Measurements from ENCODE around the gene THUMPD3. TPM values are rescaled to one million over a fixed set of nuclear protein-coding genes. Genes with fewer than 3 reads are reported as not detected.
A peak's percentile ranks its signal among the peaks of the same experiment; 100 is the strongest.

The THUMPD3 gene, protein sequence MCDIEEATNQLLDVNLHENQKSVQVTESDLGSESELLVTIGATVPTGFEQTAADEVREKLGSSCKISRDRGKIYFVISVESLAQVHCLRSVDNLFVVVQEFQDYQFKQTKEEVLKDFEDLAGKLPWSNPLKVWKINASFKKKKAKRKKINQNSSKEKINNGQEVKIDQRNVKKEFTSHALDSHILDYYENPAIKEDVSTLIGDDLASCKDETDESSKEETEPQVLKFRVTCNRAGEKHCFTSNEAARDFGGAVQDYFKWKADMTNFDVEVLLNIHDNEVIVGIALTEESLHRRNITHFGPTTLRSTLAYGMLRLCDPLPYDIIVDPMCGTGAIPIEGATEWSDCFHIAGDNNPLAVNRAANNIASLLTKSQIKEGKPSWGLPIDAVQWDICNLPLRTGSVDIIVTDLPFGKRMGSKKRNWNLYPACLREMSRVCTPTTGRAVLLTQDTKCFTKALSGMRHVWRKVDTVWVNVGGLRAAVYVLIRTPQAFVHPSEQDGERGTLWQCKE
- total RNA-seq: 56.5 and 57.7 TPM in 2 replicates

DNA sequence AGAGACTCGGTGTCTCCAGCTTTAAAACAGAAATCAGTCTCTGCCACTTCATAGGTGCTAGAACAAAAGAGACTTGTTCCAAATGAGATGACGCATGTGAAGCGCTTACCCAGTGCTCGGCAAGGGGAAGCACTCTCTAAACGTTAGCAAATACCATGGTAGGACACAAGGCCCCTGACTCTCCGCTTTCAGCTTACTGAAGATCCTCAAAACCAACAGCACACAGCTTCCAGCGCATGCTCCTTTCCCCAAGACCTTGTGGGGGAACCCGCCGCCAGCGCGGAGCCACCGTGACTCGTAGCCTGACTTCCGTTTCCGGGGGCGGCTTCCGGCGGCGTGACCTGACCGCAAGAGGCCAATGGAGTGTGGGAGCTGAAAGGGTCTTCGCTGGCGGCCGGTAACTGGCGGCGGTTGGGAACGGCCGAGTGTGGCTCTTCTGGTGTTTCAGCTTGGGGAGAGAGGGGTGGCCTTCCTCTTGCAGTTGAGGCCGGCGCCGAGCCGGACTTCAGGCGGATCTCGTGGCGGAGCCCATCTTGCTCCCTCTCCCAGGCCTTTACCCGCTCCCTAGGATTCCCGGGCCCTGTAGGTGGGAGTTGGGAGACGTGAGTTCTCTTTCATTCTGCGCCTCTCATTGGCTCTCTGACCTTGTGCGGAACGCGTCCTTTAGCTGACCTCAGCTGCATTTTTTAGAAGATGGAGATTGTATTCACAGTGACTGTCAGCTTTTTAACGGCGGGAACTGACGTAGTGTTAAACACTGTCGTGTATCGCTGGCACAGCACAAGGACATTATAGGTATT is at the start of gene THUMPD3:
Gene THUMPD3 (plus strand): TSS at position 324 of the 800 bp plus-strand sequence. CDS start 2,015 bp downstream, outside the sequence.
- H3K27me3 Mint-ChIP-seq (ENCODE audit: low read depth): no peaks in the 10 kb centered on the region
- peaks cover 35% of the 10 kb centered on the region for H3K36me3 Mint-ChIP-seq (ENCODE audit: low read depth)
- H3K9me3 Mint-ChIP-seq: no peaks in the 10 kb centered on the region
- peak within 1 kb of the TSS; percentile 99 for H3K27ac Mint-ChIP-seq
- DNase-seq (ENCODE audit: low spot score): peak; percentile 89
- H3K4me3 Mint-ChIP-seq (ENCODE audit: low read depth): peak within 1 kb of the TSS; percentile 98
- intact Hi-C loops (cut with micrococcal nuclease): loop anchor here (1.0 to 2.0 kb wide), 3 partner anchors 10 to 400 kb away; partner anchors contain the start of gene RAD18
- H3K4me1 Mint-ChIP-seq (ENCODE audit: low read depth): peaks cover 19% of the 10 kb centered on the region

DNA sequence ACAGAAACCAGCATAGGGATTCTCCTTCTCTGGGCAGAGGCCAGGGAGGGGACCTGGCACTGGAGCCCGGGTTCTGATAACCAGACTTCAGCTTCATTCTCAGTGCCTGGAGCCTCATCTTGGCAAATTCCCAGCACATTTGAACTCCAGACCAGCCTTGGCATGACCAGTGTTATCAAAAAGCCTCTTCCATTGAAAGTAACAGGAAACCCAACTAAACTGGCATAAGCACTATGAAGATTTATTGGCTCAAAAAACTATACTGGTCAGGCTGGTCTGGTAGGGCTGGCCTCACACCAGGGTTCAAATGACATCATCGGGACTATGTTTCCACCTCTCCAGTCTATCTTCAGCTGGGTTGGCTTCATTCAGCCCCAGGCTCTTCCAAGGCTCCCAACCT is 48.1 kb upstream of the THUMPD3 start:
- Mint-ChIP-seq H3K36me3 (ENCODE audit: low read depth) (no peaks in the 10 kb centered on the region), H3K4me3 (ENCODE audit: low read depth) (no peak overlapping the region), H3K27ac (no peak overlapping the region), H3K27me3 (ENCODE audit: low read depth) (peaks cover 9% of the 10 kb centered on the region), H3K9me3 (no peaks in the 10 kb centered on the region), H3K4me1 (ENCODE audit: low read depth) (no peaks in the 10 kb centered on the region)
- intact Hi-C loops (cut with micrococcal nuclease): no loop called here
- no peak for DNase-seq (ENCODE audit: low spot score)

DNA sequence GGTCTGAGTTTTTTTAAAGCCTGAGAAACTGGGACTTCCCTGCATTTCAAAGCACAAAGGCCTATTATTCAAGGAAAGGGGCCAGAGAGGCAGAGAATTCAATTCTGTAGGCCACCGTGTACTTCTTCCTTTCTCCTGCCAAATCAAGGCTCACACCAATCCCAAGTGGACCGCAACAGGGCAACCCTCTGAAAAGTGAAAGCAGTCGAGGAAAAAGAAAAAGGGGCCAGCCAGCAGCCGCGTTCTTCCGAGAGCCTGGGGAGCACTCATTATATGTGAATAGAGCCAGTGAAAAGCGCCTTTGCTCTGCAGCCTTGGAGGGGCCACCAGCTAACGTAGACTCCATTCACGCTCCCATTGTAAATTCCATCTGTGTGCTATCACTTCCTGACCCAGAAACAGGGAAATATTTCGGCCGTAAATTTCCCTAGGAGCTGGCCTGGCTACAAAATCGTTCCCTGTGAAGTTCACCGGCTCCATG is 45.9 kb upstream of the THUMPD3 start:
- Mint-ChIP-seq H3K27ac (no peak overlapping the region), H3K9me3 (no peaks in the 10 kb centered on the region), H3K4me3 (ENCODE audit: low read depth) (no peak overlapping the region), H3K4me1 (ENCODE audit: low read depth) (no peaks in the 10 kb centered on the region), H3K36me3 (ENCODE audit: low read depth) (no peaks in the 10 kb centered on the region), H3K27me3 (ENCODE audit: low read depth) (peaks cover 9% of the 10 kb centered on the region)
- DNase-seq (ENCODE audit: low spot score): no peak
- intact Hi-C loops (cut with micrococcal nuclease): no loop called here

DNA sequence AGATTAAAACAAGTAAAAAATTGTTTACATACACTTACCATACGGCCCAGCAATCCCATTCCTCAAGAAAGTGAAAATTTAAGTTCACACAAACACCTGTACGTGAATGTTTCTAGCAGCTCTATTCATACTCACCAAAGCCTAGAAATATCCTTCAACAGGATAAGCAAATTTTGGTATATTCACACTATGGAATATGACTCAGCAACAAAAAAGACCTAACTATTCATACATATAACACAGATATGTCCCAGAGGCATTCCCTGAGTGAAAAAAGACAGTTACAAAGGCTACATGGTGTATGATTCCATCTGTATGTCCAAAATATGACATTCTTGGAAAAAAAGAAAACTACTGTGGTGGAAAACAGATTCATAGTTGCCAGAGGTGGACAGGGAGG is 40.1 kb upstream of the THUMPD3 start:
- Mint-ChIP-seq H3K9me3 (peaks cover 6% of the 10 kb centered on the region), H3K27me3 (ENCODE audit: low read depth) (peaks cover 5% of the 10 kb centered on the region)
- intact Hi-C loops (cut with micrococcal nuclease): no loop called here

GRCh38 chr3:9324944-9325343 is 37.9 kb upstream of the THUMPD3 start:
- Mint-ChIP-seq H3K27me3 (ENCODE audit: low read depth) (peaks cover 4% of the 10 kb centered on the region), H3K9me3 (peaks cover 10% of the 10 kb centered on the region), H3K4me1 (ENCODE audit: low read depth) (no peaks in the 10 kb centered on the region), H3K4me3 (ENCODE audit: low read depth) (no peak overlapping the region), H3K27ac (no peak overlapping the region), H3K36me3 (ENCODE audit: low read depth) (no peaks in the 10 kb centered on the region)
- intact Hi-C loops (cut with micrococcal nuclease): no loop called here
- DNase-seq (ENCODE audit: low spot score): no peak

More for the DNA sequence above, 40.1 kb upstream of the THUMPD3 start:
- Mint-ChIP-seq H3K36me3 (ENCODE audit: low read depth) (no peaks in the 10 kb centered on the region), H3K27ac (no peak overlapping the region), H3K4me3 (ENCODE audit: low read depth) (no peak overlapping the region), H3K4me1 (ENCODE audit: low read depth) (no peaks in the 10 kb centered on the region)
- DNase-seq (ENCODE audit: low spot score): no peak

GRCh38 chr3:9327578-9327977 is 35.3 kb upstream of the THUMPD3 start:
- intact Hi-C loops (cut with micrococcal nuclease): no loop called here
- no peak overlapping the region for H3K27ac Mint-ChIP-seq
- H3K4me1 Mint-ChIP-seq (ENCODE audit: low read depth): no peaks in the 10 kb centered on the region
- H3K9me3 Mint-ChIP-seq: peaks cover 10% of the 10 kb centered on the region
- no peak overlapping the region for H3K4me3 Mint-ChIP-seq (ENCODE audit: low read depth)
- DNase-seq (ENCODE audit: low spot score): no peak
- peaks cover 5% of the 10 kb centered on the region for H3K27me3 Mint-ChIP-seq (ENCODE audit: low read depth)
- H3K36me3 Mint-ChIP-seq (ENCODE audit: low read depth): no peaks in the 10 kb centered on the region

- intact Hi-C loops (cut with micrococcal nuclease): no loop called here
- Mint-ChIP-seq H3K4me3 (ENCODE audit: low read depth) (no peak overlapping the region), H3K9me3 (peaks cover 10% of the 10 kb centered on the region), H3K27me3 (ENCODE audit: low read depth) (peaks cover 7% of the 10 kb centered on the region), H3K27ac (no peak overlapping the region), H3K4me1 (ENCODE audit: low read depth) (no peaks in the 10 kb centered on the region), H3K36me3 (ENCODE audit: low read depth) (no peaks in the 10 kb centered on the region)
- no peak for DNase-seq (ENCODE audit: low spot score)
Observed at GRCh38 chr3:9330166-9330703, 32.6 kb upstream of the THUMPD3 start.

GRCh38 chr3:9331171-9331570 is 31.7 kb upstream of the THUMPD3 start:
- Mint-ChIP-seq H3K9me3 (peaks cover 10% of the 10 kb centered on the region), H3K36me3 (ENCODE audit: low read depth) (no peaks in the 10 kb centered on the region), H3K4me1 (ENCODE audit: low read depth) (no peaks in the 10 kb centered on the region), H3K4me3 (ENCODE audit: low read depth) (no peak overlapping the region), H3K27me3 (ENCODE audit: low read depth) (peaks cover 7% of the 10 kb centered on the region), H3K27ac (no peak overlapping the region)
- DNase-seq (ENCODE audit: low spot score): no peak
- intact Hi-C loops (cut with micrococcal nuclease): no loop called here

DNA sequence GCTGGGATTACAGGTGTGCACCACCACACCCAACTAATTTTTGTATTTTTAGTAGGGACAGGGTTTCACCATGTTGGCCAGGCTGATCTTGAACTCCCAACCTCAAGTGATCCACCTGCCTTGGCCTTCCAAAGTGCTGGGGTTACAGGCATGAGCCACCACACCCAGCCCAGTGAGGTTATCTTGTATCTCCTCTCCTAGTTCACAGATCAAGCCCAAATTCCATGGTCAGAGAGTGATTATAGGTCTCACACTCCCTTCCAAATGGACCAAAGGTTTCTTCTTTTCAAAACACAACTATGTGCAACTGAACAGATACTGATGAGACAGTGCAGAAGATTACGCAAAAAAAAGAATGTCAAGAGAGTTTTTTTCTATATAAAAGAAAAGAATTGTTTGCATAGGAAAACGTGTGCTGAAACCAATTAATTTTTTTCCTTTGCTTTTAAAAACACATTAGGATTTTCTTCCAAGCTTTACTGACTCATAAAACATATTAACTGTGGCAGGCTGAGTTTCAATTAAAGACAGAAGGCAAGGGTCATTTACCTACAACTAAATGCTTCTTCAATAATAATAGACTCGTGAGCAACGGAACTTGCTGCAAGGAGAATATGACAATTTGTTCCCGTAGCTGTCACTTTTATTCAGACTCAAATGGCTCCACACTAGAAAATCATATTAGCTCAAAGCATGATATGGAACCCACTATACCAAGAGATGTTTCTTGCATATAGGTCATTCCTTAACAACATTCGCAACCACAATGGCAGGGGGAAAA is 30.4 kb upstream of the THUMPD3 start:
- Mint-ChIP-seq H3K27me3 (ENCODE audit: low read depth) (peaks cover 5% of the 10 kb centered on the region), H3K4me3 (ENCODE audit: low read depth) (no peak overlapping the region), H3K4me1 (ENCODE audit: low read depth) (no peaks in the 10 kb centered on the region), H3K36me3 (ENCODE audit: low read depth) (no peaks in the 10 kb centered on the region), H3K9me3 (peaks cover 6% of the 10 kb centered on the region), H3K27ac (no peak overlapping the region)
- DNase-seq (ENCODE audit: low spot score): no peak
- intact Hi-C loops (cut with micrococcal nuclease): no loop called here

DNA sequence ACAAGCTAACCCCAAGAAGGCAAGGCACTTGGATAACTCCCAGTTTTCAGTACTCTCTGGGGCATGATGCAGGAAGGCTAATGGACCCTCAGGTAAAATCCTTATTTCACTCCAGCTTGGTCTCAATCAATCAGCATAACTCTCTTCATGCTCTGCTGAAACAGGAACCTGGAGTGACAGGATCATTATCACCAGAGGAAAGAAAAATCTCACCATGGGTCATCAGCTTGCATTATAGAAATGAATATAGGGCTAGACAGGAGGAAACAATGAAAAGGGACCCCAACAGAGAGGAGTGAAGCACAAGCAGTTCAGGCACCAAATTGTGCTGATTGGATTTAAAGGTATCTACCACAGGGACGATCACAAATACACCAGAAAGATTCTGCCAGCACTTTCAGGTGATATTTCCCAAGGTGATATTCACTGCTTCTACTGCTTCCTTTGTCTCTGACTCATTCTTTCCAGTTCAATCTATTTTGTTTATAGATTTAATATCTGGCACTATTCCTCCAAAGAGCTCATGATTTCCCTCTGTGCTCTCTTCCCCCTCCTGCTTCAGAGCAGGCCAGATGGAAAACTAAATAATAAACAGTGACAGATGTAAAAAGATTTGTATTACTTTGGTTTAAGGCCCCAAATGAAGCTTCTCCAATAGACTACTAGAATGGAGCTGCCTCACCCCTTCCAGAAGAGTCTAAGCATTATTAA is 22.9 kb upstream of the THUMPD3 start:
- no peaks in the 10 kb centered on the region for H3K9me3 Mint-ChIP-seq
- DNase-seq (ENCODE audit: low spot score): no peak
- no peak overlapping the region for H3K27ac Mint-ChIP-seq
- intact Hi-C loops (cut with micrococcal nuclease): no loop called here
- H3K27me3 Mint-ChIP-seq (ENCODE audit: low read depth): no peaks in the 10 kb centered on the region
- H3K4me1 Mint-ChIP-seq (ENCODE audit: low read depth): no peaks in the 10 kb centered on the region
- no peak overlapping the region for H3K4me3 Mint-ChIP-seq (ENCODE audit: low read depth)
- no peaks in the 10 kb centered on the region for H3K36me3 Mint-ChIP-seq (ENCODE audit: low read depth)

GRCh38 chr3:9340472-9340902 is 22.4 kb upstream of the THUMPD3 start:
- no peaks in the 10 kb centered on the region for H3K4me1 Mint-ChIP-seq (ENCODE audit: low read depth)
- no peaks in the 10 kb centered on the region for H3K9me3 Mint-ChIP-seq
- H3K4me3 Mint-ChIP-seq (ENCODE audit: low read depth): no peak overlapping the region
- DNase-seq (ENCODE audit: low spot score): no peak
- no peaks in the 10 kb centered on the region for H3K27me3 Mint-ChIP-seq (ENCODE audit: low read depth)
- intact Hi-C loops (cut with micrococcal nuclease): no loop called here
- H3K27ac Mint-ChIP-seq: no peak overlapping the region
- no peaks in the 10 kb centered on the region for H3K36me3 Mint-ChIP-seq (ENCODE audit: low read depth)

DNA sequence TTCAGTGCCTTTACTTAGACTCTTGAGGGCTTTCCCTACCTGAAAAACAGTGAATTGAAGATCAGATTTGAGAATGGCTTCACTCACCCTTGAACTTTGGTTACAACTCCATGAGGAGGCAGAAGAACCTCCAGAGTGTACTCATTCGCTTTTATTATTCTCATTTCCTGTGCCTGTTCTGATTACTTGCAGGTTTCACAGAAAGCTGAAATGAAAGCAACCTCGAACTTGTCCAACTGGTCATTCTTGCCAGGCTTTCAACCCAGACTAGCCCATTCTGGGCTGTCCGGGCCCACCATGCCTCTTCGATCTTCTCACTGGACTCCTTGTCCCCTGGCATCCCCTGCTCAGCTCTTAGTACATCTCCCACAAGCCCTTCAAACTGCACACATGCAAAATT is 20.2 kb upstream of the THUMPD3 start:
- no peaks in the 10 kb centered on the region for H3K36me3 Mint-ChIP-seq (ENCODE audit: low read depth)
- no peak overlapping the region for H3K27ac Mint-ChIP-seq
- no peaks in the 10 kb centered on the region for H3K9me3 Mint-ChIP-seq
- H3K27me3 Mint-ChIP-seq (ENCODE audit: low read depth): no peaks in the 10 kb centered on the region
- no peaks in the 10 kb centered on the region for H3K4me1 Mint-ChIP-seq (ENCODE audit: low read depth)
- H3K4me3 Mint-ChIP-seq (ENCODE audit: low read depth): no peak overlapping the region
- no peak for DNase-seq (ENCODE audit: low spot score)
- intact Hi-C loops (cut with micrococcal nuclease): no loop called here

Measured in activated T-helper 2 cell treated with anti-CD3 and anti-CD28 coated beads, Interferon-gamma antibody, Interleukin-2, Interleukin-4, amounts not matched to agents 10 μg/mL and 5 μg/mL and 100 μg/mL, durations not matched to agents 14 hours and 24 hours and 36 hours (primary cell).